Measurements from ENCODE around the gene LRRC15.

LRRC15 gene

GRCh38 chr3:194355379-194355778 is 14.2 kb downstream of the LRRC15 start:
- DNase-seq, result no peak

DNA sequence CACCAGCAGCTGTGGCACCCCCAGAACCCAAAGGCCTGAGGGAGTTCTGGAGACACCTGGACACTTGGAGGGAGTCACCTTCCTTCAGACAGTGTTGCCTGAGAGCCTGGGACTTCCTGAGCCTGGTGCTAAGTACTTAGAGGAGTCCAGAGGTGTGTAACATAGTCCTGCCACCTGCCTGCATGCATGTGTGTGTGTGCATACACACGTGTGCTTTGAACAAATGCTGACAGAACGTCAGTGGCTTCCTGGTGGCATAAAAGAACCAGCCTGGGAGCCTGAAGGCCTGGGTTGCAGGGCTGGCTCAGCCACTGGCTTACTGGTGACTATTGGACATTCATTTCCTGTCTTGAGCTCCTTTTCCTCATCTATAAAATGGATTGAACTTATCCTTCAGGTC is 15.2 kb downstream of the LRRC15 start:
- no peak for DNase-seq

DNA sequence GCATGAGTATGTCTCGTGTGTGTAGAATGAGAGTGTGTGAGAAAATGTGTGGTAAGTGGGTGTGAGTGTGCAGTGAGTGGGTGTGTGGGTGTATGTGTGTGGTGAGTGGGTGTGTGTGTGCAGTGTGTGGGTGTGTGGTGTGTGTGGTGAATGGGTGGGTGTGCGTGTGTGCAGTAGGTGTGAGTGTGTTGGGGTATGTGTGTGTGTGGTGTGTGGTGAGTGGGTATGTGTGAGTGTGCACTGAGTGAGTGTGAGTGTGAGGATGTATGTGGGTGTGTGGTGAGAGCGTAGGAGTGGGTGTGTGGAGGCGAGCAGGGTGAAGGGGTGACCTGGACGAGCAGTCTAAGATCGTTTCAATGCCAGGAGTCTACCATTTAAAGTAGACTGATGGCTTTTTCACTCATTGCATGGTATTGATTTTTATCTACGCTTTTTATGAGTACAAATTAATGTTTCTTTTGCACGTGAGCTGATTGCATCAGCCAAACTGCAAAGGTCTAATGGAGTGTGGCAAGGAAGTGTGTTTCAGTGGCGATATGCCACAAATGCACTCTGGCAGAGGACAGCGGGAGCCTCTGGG is 16.8 kb downstream of the LRRC15 start:
- no peak for DNase-seq

DNA sequence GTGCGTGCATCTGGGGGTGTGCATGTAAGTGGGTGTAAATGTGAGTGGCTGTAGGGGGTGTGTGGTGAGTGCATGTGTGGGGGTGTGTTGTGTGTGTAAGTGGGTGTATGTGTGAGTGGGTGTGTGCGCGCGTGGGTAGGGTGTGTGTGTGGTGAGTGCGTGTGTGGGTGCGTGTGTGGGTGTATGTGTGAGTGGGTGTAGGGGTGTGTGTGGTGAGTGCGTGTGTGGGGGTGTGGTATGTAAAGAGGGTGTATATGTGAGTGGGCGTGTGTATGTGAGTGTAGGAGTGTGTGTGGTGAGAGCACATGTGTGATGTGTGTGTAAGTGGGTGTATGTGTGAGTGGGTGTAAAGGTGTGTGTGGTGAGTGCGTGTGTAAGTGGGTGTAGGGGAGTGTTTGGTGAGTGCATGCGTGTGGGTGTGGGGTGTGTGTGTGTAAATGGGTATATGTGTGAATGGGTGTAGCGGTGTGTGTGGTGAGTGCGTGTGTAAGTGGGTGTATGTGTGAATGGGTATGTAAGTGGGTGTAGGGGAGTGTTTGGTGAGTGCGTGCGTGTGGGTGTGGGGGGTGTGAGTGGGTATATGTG is 17.5 kb downstream of the LRRC15 start:
- DNase-seq, result no peak

DNA sequence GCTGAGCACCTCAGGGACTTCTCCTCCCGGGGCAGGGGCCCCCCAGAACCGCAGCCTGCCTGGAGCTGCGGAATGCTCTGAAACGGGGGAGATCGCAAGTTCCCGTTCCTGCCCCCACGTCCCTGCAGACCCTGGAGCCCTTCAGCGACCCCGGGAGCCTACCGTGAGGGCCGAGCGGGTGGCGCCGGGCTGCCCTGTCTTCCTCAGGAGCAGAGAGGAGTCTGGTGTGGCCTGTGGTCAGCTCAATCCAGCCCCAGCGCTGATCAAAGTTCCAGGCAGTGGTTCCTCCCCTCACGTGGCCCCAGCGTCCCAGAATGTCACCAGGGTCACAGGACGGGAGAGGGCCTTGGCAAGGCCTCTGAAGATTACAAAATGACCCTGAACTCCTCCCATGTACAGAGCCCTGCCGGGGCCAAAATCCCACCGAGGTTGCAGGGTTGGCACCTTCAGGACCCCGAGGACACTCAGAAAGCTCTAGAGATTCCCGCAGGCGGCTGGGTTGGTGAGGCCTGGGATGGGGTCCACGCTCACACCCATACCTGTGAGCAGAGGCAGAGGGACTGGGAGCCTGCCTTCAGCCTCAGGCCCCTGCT is 18.4 kb downstream of the LRRC15 start, which contains the start of gene CPN2:
Gene CPN2, minus strand, starts transcription at position 249 of the 593 bp plus-strand sequence. CDS start 8,626 bp downstream, outside the sequence.
- DNase-seq, result no peak

DNA sequence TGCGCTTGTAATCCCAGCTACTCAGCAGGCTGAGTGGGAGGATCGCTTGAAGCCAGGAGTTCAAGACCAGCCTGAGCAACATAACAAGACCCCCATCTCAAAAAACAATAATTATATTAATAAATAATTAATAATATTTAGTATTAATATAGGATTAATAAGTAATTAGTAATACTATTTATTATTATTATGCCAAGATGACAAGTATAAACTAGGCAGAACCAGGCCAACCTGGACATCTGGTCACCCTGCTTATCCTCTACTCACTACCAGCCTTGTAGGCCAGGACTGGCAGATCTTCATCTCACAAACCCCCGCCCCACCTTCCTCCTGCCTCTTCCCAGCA is 18.8 kb downstream of the LRRC15 start:
- DNase-seq, result no peak

DNA sequence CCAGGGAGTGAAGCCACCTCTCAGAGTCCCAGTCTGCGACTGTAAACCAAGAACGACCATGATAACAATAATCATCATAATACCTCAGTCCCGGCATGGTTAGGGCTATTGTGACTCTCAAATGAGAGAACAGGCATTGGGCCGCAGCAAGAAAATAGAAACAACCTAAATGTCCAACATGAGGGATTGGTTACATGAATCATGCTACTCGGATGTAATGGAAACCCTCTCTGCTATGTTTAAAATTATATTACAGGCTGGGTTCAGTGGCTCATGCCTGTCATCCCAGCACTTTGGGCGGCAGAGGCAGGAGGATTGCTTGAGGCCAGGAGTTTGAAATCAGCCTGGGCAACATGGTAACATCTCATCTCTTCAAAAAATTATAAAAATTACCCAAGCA is 21.2 kb downstream of the LRRC15 start:
- DNase-seq, result no peak

GRCh38 chr3:194346621-194347020 is 22.9 kb downstream of the LRRC15 start:
- no peak for DNase-seq

DNA sequence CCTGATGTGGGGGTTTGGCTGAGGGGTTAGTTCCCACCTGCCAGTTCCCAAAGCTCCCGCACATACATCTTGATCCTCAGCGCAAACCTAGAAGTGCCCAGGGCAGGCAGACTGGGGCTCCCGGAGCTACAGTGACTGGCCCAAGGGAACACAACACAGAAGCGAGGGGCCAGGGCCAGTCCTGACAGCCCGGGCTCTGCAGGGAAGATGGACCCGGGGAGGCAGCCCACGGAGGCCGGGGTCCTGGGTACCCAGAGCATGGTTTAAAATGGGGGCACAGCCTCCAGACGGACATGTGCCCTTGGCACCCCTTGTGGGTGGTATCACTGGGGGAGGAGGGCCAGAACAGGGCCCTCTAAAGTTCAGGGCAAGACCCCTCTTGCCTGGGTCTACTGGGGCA is 23.5 kb downstream of the LRRC15 start:
- no peak for DNase-seq

- peak; percentile 34 for DNase-seq
Measured at GRCh38 chr3:194344012-194344411, 25.5 kb downstream of the LRRC15 start.

DNA sequence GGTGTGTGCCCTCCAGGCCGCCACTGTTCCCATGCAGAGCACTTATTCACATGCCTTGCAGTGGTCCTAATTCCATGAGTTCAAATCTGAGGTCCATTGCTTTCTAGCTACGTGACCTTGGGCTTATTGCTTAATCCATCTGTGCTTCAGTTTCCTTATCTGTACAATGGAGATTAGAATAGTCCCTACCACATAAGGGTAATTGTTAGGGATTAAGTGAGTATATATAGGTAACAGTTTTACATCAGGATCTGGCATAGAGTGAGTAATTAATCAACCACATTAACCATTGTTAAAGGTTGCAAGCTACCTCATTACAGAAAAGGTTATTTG is 26.0 kb downstream of the LRRC15 start:
- no peak for DNase-seq

- DNase-seq, result no peak
Measured at GRCh38 chr3:194342861-194343560, 26.5 kb downstream of the LRRC15 start.

- no peak for DNase-seq
Measured at GRCh38 chr3:194340757-194341400, 28.7 kb downstream of the LRRC15 start.

DNA sequence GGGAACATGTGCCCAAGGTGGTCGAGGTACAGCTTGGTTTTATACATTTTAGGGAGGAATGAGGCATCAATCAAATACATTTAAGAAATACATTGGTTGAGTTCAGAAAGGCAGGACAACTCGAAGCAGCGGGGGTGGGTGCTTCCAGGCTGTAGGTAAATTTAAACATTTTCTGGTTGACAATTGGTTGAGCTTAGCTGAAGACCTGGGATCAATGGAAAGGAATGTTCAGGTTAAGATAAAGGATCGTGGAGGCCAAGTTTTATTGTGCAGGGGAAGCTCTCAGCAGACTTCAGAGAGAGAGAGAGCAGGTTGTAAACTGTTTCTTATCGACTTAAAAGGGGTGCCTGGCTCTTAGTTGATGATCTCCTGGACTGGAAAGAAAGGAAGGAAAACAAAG is 29.7 kb downstream of the LRRC15 start:
- DNase-seq, result no peak

DNA sequence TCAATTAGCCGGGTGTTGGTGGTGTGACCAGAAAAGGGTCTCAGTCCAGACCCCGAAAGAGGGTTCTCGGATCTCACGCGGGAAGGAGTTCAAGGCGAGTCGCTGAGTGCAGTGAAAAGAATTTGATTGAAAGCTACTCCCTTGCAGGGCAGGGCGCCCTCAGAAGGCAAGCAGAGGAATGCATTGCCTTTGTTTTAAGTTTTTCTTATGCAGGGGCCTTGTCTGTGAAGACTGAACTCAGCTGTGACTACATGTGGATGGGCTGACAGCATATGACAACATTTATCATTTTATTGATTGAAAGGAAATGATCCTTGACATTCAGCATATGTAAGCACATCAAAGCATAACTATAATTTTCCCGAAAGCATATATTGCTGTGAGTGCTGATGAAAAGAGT is 30.2 kb downstream of the LRRC15 start:
- DNase-seq, result no peak

DNA sequence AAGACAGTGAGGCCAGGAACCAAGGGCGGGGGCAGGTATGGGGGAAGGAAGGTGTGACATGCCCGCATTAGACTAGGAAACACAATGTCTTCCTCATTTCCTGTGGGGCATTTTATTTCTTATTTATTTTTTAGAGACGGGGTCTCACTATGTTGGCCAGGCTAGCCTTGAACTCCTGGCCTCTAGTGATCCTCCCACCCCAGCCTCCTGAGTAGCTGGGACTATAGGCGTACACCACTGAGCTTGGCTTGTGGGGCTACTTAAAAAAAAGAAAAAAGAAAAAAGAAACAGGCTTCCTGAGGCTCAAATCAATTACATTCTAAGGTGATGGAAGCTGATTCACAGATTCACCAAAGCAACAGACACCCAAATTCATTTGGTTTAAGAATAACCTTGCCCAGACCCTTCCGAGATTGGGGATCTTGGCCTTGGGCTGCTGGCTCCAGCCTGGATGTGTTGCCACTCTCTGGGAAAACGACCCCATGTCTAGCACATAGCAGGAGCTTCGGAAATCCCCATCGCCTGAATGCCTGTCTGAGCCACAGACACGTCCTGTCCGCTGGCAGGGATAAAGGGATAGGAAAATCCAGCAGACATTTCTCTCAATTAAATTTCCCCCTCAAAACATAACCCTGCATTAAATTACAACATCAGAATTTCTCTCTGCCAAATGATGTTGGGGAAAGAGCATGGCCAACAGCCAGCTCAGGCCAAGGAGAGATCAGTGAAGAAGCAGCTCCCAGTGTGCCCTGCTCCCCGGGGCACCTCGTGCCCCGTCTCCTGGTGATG is 31.4 kb downstream of the LRRC15 start:
- DNase-seq, result no peak

DNA sequence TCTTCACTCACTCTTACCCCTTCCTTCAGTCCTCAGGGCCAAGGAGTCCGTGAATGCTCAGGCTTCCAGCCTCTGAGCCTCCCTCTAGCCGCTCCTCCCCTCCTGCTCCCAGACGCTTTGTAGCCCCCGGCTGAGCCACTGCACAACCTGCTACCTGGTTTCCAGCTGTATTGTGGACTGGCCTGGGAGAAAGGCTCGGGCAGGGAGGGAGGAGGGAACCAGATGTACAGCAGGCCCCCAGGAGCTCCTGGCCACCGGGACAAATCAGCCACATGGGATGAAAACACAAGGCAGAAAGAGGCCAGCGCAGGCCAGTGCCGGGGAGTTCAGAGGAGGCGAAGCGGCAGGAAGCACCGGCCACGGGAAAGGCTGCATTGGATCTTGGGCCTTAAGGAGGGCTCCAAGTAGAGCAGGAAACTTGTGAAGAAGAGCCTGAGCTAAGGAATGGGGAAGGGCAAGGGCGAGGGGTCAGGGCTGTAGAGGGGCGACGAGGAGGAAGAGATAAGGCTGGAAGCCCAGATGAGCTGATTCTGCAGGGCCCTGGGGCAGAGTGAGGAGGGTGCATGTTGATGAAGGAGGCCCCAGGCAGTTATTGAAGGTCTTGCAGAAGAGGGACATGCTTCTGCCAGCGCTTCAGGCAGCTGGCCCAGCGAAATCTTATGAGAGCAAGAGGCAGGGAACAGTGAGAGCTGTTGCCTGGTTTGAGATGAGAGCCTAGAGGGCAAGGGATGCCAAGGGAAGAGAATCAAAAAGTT is 32.8 kb downstream of the LRRC15 start:
- DNase-seq, result no peak

GRCh38 chr3:194333981-194334320 is 35.6 kb downstream of the LRRC15 start:
- no peak for DNase-seq

- no peak for DNase-seq
Measured at GRCh38 chr3:194333212-194333980, 36.1 kb downstream of the LRRC15 start.

DNA sequence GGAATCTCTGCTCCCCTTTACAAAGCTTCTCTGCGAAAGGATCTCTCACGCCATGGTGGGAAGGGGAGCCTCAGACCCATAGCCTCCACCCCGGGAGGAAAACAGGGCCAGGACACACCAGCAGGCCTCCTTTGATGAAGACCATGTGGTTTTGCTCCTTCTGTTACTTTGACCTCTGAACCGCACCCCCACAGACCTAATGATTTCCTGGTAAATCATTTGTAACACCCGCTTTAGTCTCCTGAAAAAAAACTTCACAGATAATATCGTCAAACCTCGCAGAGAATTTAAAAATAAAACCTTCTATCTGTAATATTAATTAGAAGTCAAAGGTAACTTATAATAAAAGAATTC is 36.7 kb downstream of the LRRC15 start:
- DNase-seq, result no peak

DNA sequence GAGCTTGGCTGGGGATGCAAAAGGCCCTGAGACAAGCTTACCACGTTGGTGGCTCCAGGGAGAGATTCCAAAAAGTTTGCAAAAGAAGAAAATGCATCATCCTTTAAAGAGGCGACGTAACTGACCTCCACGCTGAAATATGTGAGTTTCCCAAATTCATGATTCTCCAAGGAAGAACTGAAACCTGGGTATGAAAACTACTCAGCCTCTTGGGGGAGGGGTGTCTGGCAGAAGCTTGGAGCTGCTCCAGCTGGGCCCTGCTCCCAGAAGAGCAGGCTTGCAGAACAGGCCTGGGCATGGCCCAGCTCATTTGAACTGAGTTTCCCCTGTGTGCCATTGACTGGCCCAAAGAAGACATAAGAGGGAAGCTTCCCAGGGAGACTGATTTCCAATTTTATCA is 39.0 kb downstream of the LRRC15 start:
- DNase-seq, result no peak

- DNase-seq, result no peak
Measured at GRCh38 chr3:194330160-194330559, 39.4 kb downstream of the LRRC15 start.
